IMR-90 (cell line): ENCODE results near the gene P2RX7. TPM values are rescaled to one million over a fixed set of nuclear protein-coding genes. Genes with fewer than 3 reads are reported as not detected.

Experiments
- ATAC-seq: fragments of 200-7000 bp; cut with Tn5 transposase; 2 replicates; pipeline ENCODE4 v1.9.1; 2020; ENCODE audit warnings: low read depth, mild to moderate bottlenecking, moderate library complexity
- BruUV-seq: library from RNA; stranded (reverse); fragments of 400-500 nt; replicated peaks from 2 replicates; lab custom pipeline; 2021; lab: Mats Ljungman, UMichigan
- CTCF ChIA-PET: fragments of 300-600 bp; formaldehyde crosslinking; extraction: SDS; loops from one replicate; lab custom pipeline; 2021; ENCODE audit warnings: antibody characterized with exemption; lab: Yijun Ruan, JAX
- POLR2A ChIA-PET: fragments of 300-600 bp; sonication (Branson Sonifier 250); formaldehyde crosslinking; loops from one replicate; lab custom pipeline; 2022; ENCODE audit warnings: antibody characterized with exemption; ENCODE audit not compliant: unreplicated experiment; lab: Charles Lee
- DNase-seq: peaks from one replicate; pipeline ENCODE4 v3.0.0; 2013
- H2AFZ ChIP-seq: replicated peaks from 2 replicates; pipeline ENCODE3; 2013; ENCODE audit warnings: low read length, mild to moderate bottlenecking; ENCODE audit not compliant: poor library complexity
- H2AK5ac ChIP-seq: 2 replicates; pipeline ENCODE4 v1.6.1; 2013; ENCODE audit warnings: low read depth, low read length, inconsistent platforms
- H2AK9ac ChIP-seq: replicated peaks from 2 replicates; pipeline ENCODE3; 2013; ENCODE audit warnings: mild to moderate bottlenecking, low read depth, low read length, moderate library complexity; ENCODE audit not compliant: poor library complexity
- H2BK120ac ChIP-seq: 2 replicates; pipeline ENCODE4 v1.6.1; 2013; ENCODE audit warnings: low read depth, low read length, inconsistent platforms
- H2BK15ac ChIP-seq: 3 replicates; pipeline ENCODE4 v1.6.1; 2013; ENCODE audit warnings: low read depth, low read length, inconsistent platforms
- H2BK20ac ChIP-seq: 2 replicates; pipeline ENCODE4 v1.6.1; 2013; ENCODE audit warnings: low read depth, mild to moderate bottlenecking, inconsistent platforms, low read length, moderate library complexity
- H2BK5ac ChIP-seq: 2 replicates; pipeline ENCODE4 v1.6.1; 2013; ENCODE audit warnings: mild to moderate bottlenecking, low read depth, low read length, inconsistent platforms; ENCODE audit not compliant: poor library complexity, severe bottlenecking
- H3K14ac ChIP-seq: replicated peaks from 2 replicates; pipeline ENCODE4 v1.6.1; 2013; ENCODE audit warnings: low read depth, low read length, inconsistent platforms
- H3K18ac ChIP-seq: 2 replicates; pipeline ENCODE4 v1.6.1; 2013; ENCODE audit warnings: low read depth, low read length, control low read depth
- H3K23ac ChIP-seq: 2 replicates; pipeline ENCODE4 v1.6.1; 2013; ENCODE audit warnings: low read depth, low read length, inconsistent platforms
- H3K27ac ChIP-seq: 2 replicates; pipeline ENCODE4 v1.5.1; 2013; ENCODE audit warnings: mild to moderate bottlenecking, control low read depth, low read length; ENCODE audit not compliant: insufficient read depth
- H3K27me3 ChIP-seq: 2 replicates; pipeline ENCODE4 v1.6.1; 2013; ENCODE audit warnings: low read length; ENCODE audit not compliant: control insufficient read depth, insufficient read depth
- H3K36me3 ChIP-seq: 2 replicates; pipeline ENCODE4 v1.6.1; 2013; ENCODE audit warnings: low read length, mixed read lengths; ENCODE audit not compliant: control insufficient read depth, insufficient read depth
- H3K4ac ChIP-seq: 2 replicates; pipeline ENCODE4 v1.6.1; 2013; ENCODE audit warnings: low read depth, low read length, inconsistent platforms
- H3K4me1 ChIP-seq: 2 replicates; pipeline ENCODE4 v1.6.1; 2013; ENCODE audit warnings: low read length, mixed read lengths; ENCODE audit not compliant: control insufficient read depth, insufficient read depth
- H3K4me2 ChIP-seq: 2 replicates; pipeline ENCODE4 v1.6.1; 2013; ENCODE audit warnings: low read depth, mild to moderate bottlenecking, control low read depth, low read length, moderate library complexity
- H3K4me3 ChIP-seq: 2 replicates; pipeline ENCODE4 v1.5.1; 2013; ENCODE audit warnings: low read depth, mild to moderate bottlenecking, control low read depth, low read length, moderate library complexity; ENCODE audit not compliant: insufficient read depth
- H3K56ac ChIP-seq: 2 replicates; pipeline ENCODE4 v1.6.1; 2013; ENCODE audit warnings: low read length, inconsistent platforms; ENCODE audit not compliant: insufficient read depth; ENCODE audit errors: extremely low read depth
- H3K79me1 ChIP-seq, 2 experiments: 2 replicates each; pipeline ENCODE4 v1.6.1; 2013; ENCODE audit warnings: low read length in 2 of 2, inconsistent platforms in 1 of 2, low read depth in 1 of 2
- H3K9ac ChIP-seq: 2 replicates; pipeline ENCODE4 v1.6.1; 2013; ENCODE audit warnings: low read depth, low read length, control low read depth
- H3K9me1 ChIP-seq: 2 replicates; pipeline ENCODE4 v1.6.1; 2013; ENCODE audit warnings: low read length, inconsistent platforms; ENCODE audit not compliant: insufficient read depth
- H3K9me3 ChIP-seq: 2 replicates; pipeline ENCODE4 v1.6.1; 2013; ENCODE audit warnings: low read length; ENCODE audit not compliant: control insufficient read depth, insufficient read depth
- H4K20me1 ChIP-seq: 2 replicates; pipeline ENCODE4 v1.6.1; 2013; ENCODE audit warnings: low read length, inconsistent platforms; ENCODE audit not compliant: insufficient read depth
- H4K5ac ChIP-seq: 2 replicates; pipeline ENCODE4 v1.6.1; 2013; ENCODE audit warnings: mild to moderate bottlenecking, low read depth, low read length, control low read depth
- H4K8ac ChIP-seq, 2 experiments: 2 replicates each; pipeline ENCODE4 v1.6.1; 2013; ENCODE audit warnings: low read depth in 2 of 2, low read length in 2 of 2, control low read depth in 1 of 2, inconsistent platforms in 1 of 2
- H4K91ac ChIP-seq: 2 replicates; pipeline ENCODE4 v1.6.1; 2013; ENCODE audit warnings: low read depth, low read length, inconsistent platforms; ENCODE audit not compliant: insufficient read depth
- CHD1 ChIP-seq: IDR thresholded peaks from 2 replicates; pipeline ENCODE4 v1.6.1; 2012; ENCODE audit warnings: low read depth, low read length, improper control_type of control experiment
- FOS ChIP-seq: fragments of 150-350 bp; IDR thresholded peaks from 2 replicates; pipeline ENCODE4 v1.6.1; 2016; ENCODE audit warnings: low read depth, low read length
- MAZ ChIP-seq: IDR thresholded peaks from 2 replicates; pipeline ENCODE4 v1.6.1; 2012; ENCODE audit warnings: low read depth, mild to moderate bottlenecking, low read length, improper control_type of control experiment, moderate library complexity, borderline replicate concordance
- MXI1 ChIP-seq: IDR thresholded peaks from 2 replicates; pipeline ENCODE4 v1.6.1; 2012; ENCODE audit warnings: low read depth, mild to moderate bottlenecking, low read length, moderate library complexity, borderline replicate concordance
- NFE2L2 ChIP-seq: fragments of 150-350 bp; IDR thresholded peaks from 2 replicates; pipeline ENCODE4 v1.6.1; 2016; ENCODE audit warnings: low read depth, mild to moderate bottlenecking, low read length
- RCOR1 ChIP-seq: IDR thresholded peaks from 2 replicates; pipeline ENCODE4 v1.6.1; 2012; ENCODE audit warnings: mild to moderate bottlenecking, low read length, improper control_type of control experiment; ENCODE audit not compliant: insufficient replicate concordance
- WGBS, 2 experiments: methylation state at CpG; one replicate each; pipeline versions ENCODE4 v1.1.5 to v1.1.7; 2013; ENCODE audit warnings: missing lambda C conversion rate in 2 of 2; ENCODE audit not compliant: insufficient read length in 1 of 2; ENCODE audit errors: extremely low coverage in 2 of 2; 5-methylcytosine and 5-hydroxymethylcytosine counted together
- dilution Hi-C: fragments of 300-500 bp; cut with HindIII; formaldehyde crosslinking; loops from one replicate; pipeline ENCODE4 v1.14.3; 2018; ENCODE audit warnings: low sequenced_read_pairs; ENCODE audit not compliant: unreplicated experiment
- in situ Hi-C: fragments of 300-500 bp; cut with MboI; formaldehyde crosslinking; loops from 3 replicates; pipeline ENCODE4 v1.14.3; 2019; ENCODE audit warnings: low sequenced_read_pairs, inconsistent platforms, mixed read lengths
- intact Hi-C: fragments of 100-400 bp; cut with micrococcal nuclease; formaldehyde crosslinking; loops from 2 replicates; pipeline ENCODE4 v1.10.0; 2022
- polyA plus RNA-seq, 3 experiments: library from polyadenylated mRNA; depleted of rRNA; stranded (reverse); fragments of >200 nt; gene quantifications; 2 replicates each; pipeline ENCODE4 v1.2.3, GENCODE V29; 2012; ENCODE audit warnings: low replicate concordance in 1 of 3
- total RNA-seq: library from RNA; depleted of rRNA; stranded (reverse); fragments of >200 nt; gene quantifications from 2 replicates; pipeline ENCODE4 v1.2.3, GENCODE V29; 2012
- TF ChIP-seq, protein P1 (sequence below): fragments of 150-350 bp; IDR thresholded peaks from 2 replicates; pipeline ENCODE4 v1.6.1; 2017; ENCODE audit warnings: mild to moderate bottlenecking, antibody characterized with exemption, low read length, low read depth
- TF ChIP-seq, protein P2 (sequence below): conservative IDR thresholded peaks from 2 replicates; pipeline ENCODE4 v1.5.1; 2012; ENCODE audit warnings: mild to moderate bottlenecking, low read depth, low read length, improper control_type of control experiment

The P2RX7 gene
- total and polyA plus RNA-seq, 2 of the 4 experiments (the other 2 are of a cell fraction) = 0.07 to 0.18 TPM

DNA sequence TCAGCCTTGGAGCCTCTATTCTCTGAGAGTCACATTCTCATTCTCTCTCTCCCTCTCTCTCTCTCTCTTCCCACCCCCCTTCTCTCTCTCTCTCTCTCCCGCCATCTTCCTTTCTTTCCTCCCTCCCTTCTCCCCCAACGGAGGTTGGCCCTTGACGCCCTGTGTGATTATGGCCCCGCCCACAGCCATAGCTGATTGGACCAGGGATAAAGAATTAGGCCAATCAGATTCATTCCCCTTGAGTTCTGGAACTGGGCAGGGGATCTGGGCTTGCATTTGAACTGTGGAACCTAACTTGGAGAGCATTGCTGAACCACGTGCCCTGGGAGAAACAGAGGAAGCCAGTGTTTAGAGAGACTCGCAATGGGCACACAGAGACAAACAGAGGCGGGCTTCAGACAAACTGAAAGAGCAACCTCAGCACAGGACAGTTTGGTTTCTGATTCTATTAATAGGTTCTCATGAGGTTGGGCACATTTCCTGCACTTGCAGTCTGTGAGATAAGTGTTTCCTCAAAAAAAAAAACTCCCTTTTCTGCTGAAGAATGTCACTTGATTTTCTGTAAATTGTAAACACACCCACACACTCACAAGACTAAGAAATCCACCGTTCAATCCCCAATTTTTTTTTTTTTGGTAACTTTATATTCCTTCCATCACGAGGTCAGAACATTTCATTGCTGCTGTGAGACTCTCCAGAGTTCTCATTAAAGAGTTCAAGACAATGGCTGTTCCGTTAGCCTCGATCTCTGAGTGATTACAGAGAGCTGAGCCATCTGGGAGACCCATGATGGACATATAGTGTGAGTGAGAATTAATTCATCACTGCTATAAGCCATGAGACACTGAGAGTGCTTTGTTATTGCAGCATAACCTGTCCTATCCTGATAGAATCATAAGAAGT lies 3.5 kb upstream of the P2RX7 start:
- WGBS, 2 experiments = no CpG with 5 or more reads among the region's 11 CpGs
- TF ChIP-seq NFE2L2 (no peak), CHD1 (no peak), MAZ (no peak), MXI1 (no peak), RCOR1 (no peak), FOS (no peak)
- TF ChIP-seq, protein P1, sequence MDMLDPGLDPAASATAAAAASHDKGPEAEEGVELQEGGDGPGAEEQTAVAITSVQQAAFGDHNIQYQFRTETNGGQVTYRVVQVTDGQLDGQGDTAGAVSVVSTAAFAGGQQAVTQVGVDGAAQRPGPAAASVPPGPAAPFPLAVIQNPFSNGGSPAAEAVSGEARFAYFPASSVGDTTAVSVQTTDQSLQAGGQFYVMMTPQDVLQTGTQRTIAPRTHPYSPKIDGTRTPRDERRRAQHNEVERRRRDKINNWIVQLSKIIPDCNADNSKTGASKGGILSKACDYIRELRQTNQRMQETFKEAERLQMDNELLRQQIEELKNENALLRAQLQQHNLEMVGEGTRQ = no peak
- TF ChIP-seq, protein P2, sequence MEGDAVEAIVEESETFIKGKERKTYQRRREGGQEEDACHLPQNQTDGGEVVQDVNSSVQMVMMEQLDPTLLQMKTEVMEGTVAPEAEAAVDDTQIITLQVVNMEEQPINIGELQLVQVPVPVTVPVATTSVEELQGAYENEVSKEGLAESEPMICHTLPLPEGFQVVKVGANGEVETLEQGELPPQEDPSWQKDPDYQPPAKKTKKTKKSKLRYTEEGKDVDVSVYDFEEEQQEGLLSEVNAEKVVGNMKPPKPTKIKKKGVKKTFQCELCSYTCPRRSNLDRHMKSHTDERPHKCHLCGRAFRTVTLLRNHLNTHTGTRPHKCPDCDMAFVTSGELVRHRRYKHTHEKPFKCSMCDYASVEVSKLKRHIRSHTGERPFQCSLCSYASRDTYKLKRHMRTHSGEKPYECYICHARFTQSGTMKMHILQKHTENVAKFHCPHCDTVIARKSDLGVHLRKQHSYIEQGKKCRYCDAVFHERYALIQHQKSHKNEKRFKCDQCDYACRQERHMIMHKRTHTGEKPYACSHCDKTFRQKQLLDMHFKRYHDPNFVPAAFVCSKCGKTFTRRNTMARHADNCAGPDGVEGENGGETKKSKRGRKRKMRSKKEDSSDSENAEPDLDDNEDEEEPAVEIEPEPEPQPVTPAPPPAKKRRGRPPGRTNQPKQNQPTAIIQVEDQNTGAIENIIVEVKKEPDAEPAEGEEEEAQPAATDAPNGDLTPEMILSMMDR = no peak
- Histone ChIP-seq H3K27ac (no peak overlapping the region), H2BK20ac (no peak overlapping the region), H4K91ac (no peak overlapping the region; the same call in 1 of the 2 replicates), H3K23ac (no peak overlapping the region), H3K4me2 (peak overlapping the region; percentile 78), H3K4me3 (no peak overlapping the region), H2BK15ac (no peak overlapping the region), H3K9ac (no peak overlapping the region), H3K4me1 (peaks cover 10% of the 10 kb centered on the region), H4K20me1 (no peaks in the 10 kb centered on the region), H2BK120ac (no peak overlapping the region), H4K5ac (no peak overlapping the region), H2AK9ac (no peak overlapping the region), H3K4ac (no peak overlapping the region), H3K56ac (no peak overlapping the region), H3K36me3 (no peaks in the 10 kb centered on the region), H2AK5ac (no peak overlapping the region), H3K18ac (no peak overlapping the region; the same call in 1 of the 2 replicates), H4K8ac (no peak overlapping the region), H2BK5ac (no peak overlapping the region), H3K79me1 (no peaks in the 10 kb centered on the region), H3K27me3 (peaks cover 12% of the 10 kb centered on the region), H3K14ac (no peak overlapping the region), H2AFZ (peak overlapping the region; percentile 24), H3K9me3 (no peaks in the 10 kb centered on the region), H3K9me1 (no peaks in the 10 kb centered on the region)
- ChIA-PET CTCF (interaction anchor here (0.6 to 0.7 kb wide), 2 partner anchors 102 to 264 kb away, joined by 4 to 5 read pairs; no protein-coding TSS in a partner anchor), POLR2A (interaction anchor here (0.6 kb wide), 1 partner anchor 11 kb away, joined by 5 read pairs; no protein-coding TSS in a partner anchor)
- dilution Hi-C loops (no loop called here), intact Hi-C loops (loop anchor here (5.0 kb wide), 1 partner anchor 83 kb away; the partner anchor contains the start of gene P2RX4), in situ Hi-C loops (no loop called here)
- peak; percentile 33 for ATAC-seq
- peak; percentile 27 for DNase-seq
- BruUV-seq = no TSS peak
